ENCODE measurements around the gene GMPR.

GMPR gene

DNA sequence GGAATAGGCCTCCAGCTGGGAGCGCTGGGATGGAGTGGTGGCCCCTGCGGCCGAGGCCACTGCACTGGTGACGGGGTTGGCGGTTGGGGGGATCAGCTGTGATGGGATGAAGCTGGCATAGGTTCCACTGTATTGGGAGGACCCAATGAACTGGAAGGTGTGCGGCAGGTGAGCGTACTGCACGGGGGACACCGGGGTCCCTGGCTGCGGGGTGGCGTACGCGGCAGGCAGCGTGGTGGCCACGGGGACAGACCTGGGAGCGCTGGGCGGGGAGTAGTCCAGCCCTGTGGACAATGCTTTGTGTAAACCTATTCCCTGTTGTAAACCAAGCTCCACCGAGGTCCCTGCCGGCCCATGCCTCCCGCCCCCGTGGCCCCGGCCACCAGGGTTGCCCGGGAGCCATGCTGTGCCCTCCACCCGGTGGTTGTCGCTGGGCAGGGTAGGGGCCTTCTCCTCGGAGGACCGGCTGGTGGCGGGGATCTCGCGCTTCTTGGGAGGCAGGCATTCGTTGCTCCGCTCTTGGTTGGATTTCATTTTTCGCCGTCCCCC, 89.5 kb downstream of the GMPR start:
- H3K27ac ChIP-seq (ENCODE audit: low read depth, low read length), result no peak overlapping the region
- no peaks in the 10 kb centered on the region for H3K79me2 ChIP-seq (ENCODE audit: control insufficient read depth, insufficient read depth, low read length, unreplicated experiment)
- H3K4me1 ChIP-seq (ENCODE audit: control insufficient read depth, insufficient read depth, low read length, unreplicated experiment), result peaks cover 10% of the 10 kb centered on the region
- no peaks in the 10 kb centered on the region for H3K27me3 ChIP-seq (ENCODE audit: insufficient read depth, low read length)
- no peak overlapping the region for H2AFZ ChIP-seq (ENCODE audit: low read length, unreplicated experiment)
- peaks cover 3% of the 10 kb centered on the region; the same call in 1 of the 2 replicates for H3K36me3 ChIP-seq (ENCODE audit: insufficient read depth, low read length)
- no peak overlapping the region for H3K4me3 ChIP-seq (ENCODE audit: low read depth, low read length)

DNA sequence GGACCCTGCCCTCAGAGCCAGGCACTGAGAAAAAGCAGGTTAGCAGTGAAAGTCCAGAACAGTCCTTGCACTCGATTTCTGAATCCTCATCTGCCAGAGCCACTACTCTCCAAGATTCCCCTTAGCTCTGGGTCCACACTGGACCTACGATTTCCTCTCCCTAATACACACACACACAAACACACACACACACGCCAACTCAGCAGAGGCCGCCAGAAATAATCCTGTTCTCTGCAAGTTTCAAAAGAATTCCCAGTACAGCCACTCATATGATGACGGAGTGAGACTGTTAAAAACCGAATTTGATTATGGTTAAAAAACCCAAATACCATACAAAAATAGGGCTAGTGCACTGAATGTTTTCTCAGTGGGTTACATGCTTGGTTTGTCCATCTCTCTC, 90.8 kb downstream of the GMPR start:
- Histone ChIP-seq H3K27ac (ENCODE audit: low read depth, low read length) (no peak overlapping the region), H2AFZ (ENCODE audit: low read length, unreplicated experiment) (no peak overlapping the region), H3K4me3 (ENCODE audit: low read depth, low read length) (no peak overlapping the region), H3K4me1 (ENCODE audit: control insufficient read depth, insufficient read depth, low read length, unreplicated experiment) (peaks cover 22% of the 10 kb centered on the region), H3K79me2 (ENCODE audit: control insufficient read depth, insufficient read depth, low read length, unreplicated experiment) (no peaks in the 10 kb centered on the region), H3K27me3 (ENCODE audit: insufficient read depth, low read length) (no peaks in the 10 kb centered on the region), H3K36me3 (ENCODE audit: insufficient read depth, low read length) (peaks cover 3% of the 10 kb centered on the region; the same call in 1 of the 2 replicates)

DNA sequence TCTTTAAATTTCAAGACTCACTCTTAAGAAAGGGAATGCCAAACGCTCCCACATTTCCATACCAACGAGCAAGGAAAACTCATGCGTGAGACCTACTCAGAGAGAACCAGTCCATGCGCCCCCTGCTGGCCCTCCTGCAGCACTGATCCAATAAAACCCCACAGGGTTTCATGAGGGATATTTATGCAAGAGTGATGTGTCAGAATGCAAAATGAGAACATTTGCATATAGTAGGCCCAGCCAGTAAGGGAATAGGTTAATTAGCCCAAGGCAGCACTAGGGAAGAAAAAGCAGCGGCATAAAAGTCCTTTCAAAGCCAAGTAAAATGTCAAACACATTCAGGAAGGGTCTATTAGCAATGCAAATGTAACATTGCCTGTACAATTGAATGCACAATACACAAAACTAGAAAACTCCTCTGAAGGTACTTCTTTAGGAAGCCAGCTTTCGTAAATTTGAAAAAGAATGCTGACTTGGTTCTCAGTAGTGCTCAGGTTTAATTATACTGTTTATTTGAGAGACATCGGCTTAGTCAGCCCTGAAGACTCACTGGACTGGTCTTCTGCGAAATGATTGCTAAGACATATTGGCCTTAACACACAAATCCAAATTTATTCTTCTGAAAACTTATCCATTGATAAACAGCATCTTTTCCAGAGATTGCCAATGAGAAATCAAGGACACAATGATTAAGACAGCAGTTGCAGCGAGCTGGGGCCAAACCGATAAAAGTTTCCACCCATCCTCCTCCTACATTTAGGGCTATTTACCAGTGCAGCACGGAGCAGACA, 93.2 kb downstream of the GMPR start:
- no peaks in the 10 kb centered on the region for H3K36me3 ChIP-seq (ENCODE audit: insufficient read depth, low read length)
- H3K4me1 ChIP-seq (ENCODE audit: control insufficient read depth, insufficient read depth, low read length, unreplicated experiment), result peaks cover 44% of the 10 kb centered on the region
- H2AFZ ChIP-seq (ENCODE audit: low read length, unreplicated experiment), result no peak overlapping the region
- no peak overlapping the region; the same call in 1 of the 2 replicates for H3K4me3 ChIP-seq (ENCODE audit: low read depth, low read length)
- H3K27me3 ChIP-seq (ENCODE audit: insufficient read depth, low read length), result no peaks in the 10 kb centered on the region
- H3K27ac ChIP-seq (ENCODE audit: low read depth, low read length), result no peak overlapping the region
- no peaks in the 10 kb centered on the region for H3K79me2 ChIP-seq (ENCODE audit: control insufficient read depth, insufficient read depth, low read length, unreplicated experiment)

DNA sequence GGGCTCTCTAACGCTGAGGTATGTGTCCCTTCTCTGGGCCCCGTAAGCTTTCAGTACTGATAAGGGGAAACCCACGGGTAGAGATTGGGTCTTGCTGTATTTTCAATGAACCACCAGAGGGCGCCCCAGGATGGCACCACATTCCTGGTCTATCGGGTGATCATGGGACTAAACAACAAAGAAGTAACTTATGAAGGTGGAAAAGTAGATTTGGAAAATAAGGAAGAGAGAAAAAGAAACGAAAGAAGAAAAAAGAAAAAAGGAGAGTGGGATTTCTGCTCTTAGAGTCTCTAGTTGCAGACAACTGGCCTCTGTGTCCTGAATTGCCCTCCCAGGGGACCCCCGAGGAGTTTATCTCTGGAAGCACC, 93.8 kb downstream of the GMPR start:
- no peaks in the 10 kb centered on the region for H3K79me2 ChIP-seq (ENCODE audit: control insufficient read depth, insufficient read depth, low read length, unreplicated experiment)
- no peaks in the 10 kb centered on the region for H3K27me3 ChIP-seq (ENCODE audit: insufficient read depth, low read length)
- H3K27ac ChIP-seq (ENCODE audit: low read depth, low read length), result no peak overlapping the region
- no peak overlapping the region; the same call in 1 of the 2 replicates for H3K4me3 ChIP-seq (ENCODE audit: low read depth, low read length)
- peaks cover 50% of the 10 kb centered on the region for H3K4me1 ChIP-seq (ENCODE audit: control insufficient read depth, insufficient read depth, low read length, unreplicated experiment)
- H2AFZ ChIP-seq (ENCODE audit: low read length, unreplicated experiment), result no peak overlapping the region
- no peaks in the 10 kb centered on the region for H3K36me3 ChIP-seq (ENCODE audit: insufficient read depth, low read length)

DNA sequence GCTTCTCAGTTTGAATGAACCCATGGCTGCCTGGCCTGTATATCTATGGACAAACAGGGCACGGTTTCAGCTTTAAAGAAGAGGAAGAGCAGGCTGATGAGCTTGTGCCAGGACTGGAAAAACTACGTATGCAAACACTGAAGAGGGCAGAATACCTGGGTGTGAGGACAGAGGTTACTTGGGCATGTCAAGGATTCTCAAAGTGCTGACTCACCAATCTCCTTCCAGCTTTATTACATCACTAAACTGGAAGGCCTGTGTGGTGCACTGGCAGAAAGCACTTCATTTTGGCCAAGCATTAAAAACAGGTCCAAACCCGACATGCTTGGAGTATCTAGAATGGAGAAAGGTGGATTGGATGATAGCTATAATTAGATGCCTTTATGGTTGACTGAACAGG, 95.2 kb downstream of the GMPR start:
- Histone ChIP-seq H3K4me1 (ENCODE audit: control insufficient read depth, insufficient read depth, low read length, unreplicated experiment) (peaks cover 64% of the 10 kb centered on the region), H3K36me3 (ENCODE audit: insufficient read depth, low read length) (no peaks in the 10 kb centered on the region), H3K4me3 (ENCODE audit: low read depth, low read length) (no peak overlapping the region), H3K27me3 (ENCODE audit: insufficient read depth, low read length) (no peaks in the 10 kb centered on the region), H3K79me2 (ENCODE audit: control insufficient read depth, insufficient read depth, low read length, unreplicated experiment) (no peaks in the 10 kb centered on the region), H3K27ac (ENCODE audit: low read depth, low read length) (0 out of 2 replicates have a peak overlapping the region, but pooled peaks have one; percentile 7), H2AFZ (ENCODE audit: low read length, unreplicated experiment) (no peak overlapping the region)

DNA sequence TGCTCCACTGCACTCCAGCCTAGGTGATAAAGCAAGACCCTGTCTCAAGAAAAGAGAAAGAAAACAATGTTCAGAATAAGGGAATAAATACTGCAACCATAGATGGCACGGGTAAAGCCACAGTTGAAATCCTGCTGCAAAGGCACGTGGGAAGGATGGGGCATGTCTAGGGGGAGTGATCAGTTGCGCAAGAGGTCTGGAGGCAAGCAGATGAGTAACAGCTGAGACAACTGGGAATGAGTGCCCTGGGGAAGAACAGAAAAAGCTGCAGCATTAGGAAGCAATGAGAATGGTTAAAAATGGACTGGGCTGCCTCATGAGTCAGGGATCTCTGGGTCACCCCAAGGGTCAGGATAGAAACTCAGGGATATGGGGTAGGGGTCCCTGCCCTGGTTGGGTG, 96.3 kb downstream of the GMPR start:
- H3K4me1 ChIP-seq (ENCODE audit: control insufficient read depth, insufficient read depth, low read length, unreplicated experiment), result peaks cover 72% of the 10 kb centered on the region
- no peak overlapping the region for H2AFZ ChIP-seq (ENCODE audit: low read length, unreplicated experiment)
- no peaks in the 10 kb centered on the region for H3K27me3 ChIP-seq (ENCODE audit: insufficient read depth, low read length)
- peak overlapping the region; percentile 78 for H3K27ac ChIP-seq (ENCODE audit: low read depth, low read length)
- H3K36me3 ChIP-seq (ENCODE audit: insufficient read depth, low read length), result no peaks in the 10 kb centered on the region
- no peak overlapping the region for H3K4me3 ChIP-seq (ENCODE audit: low read depth, low read length)
- H3K79me2 ChIP-seq (ENCODE audit: control insufficient read depth, insufficient read depth, low read length, unreplicated experiment), result no peaks in the 10 kb centered on the region

DNA sequence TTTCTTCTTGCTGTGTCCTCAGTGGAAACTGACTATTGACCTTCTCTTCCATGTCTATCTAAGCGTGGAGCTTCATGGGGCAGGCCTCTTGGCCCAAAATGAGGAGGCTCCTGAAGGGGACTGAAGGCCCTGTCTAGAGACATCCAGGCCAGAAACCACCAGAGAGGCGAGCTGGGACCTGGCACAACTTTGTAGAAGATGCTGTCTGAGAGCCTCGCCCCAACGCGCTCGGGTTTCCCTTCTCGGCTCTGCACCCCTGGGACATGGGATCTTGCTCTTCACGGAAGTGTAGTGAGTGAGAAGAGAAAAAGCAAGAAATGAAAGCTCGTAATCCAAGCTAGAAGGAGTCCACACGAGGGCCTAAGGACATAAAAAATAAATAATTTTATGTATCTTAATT, 96.8 kb downstream of the GMPR start:
- peak overlapping the region; percentile 78 for H3K27ac ChIP-seq (ENCODE audit: low read depth, low read length)
- H3K27me3 ChIP-seq (ENCODE audit: insufficient read depth, low read length), result no peaks in the 10 kb centered on the region
- H3K4me1 ChIP-seq (ENCODE audit: control insufficient read depth, insufficient read depth, low read length, unreplicated experiment), result peaks cover 72% of the 10 kb centered on the region
- no peaks in the 10 kb centered on the region for H3K36me3 ChIP-seq (ENCODE audit: insufficient read depth, low read length)
- H3K79me2 ChIP-seq (ENCODE audit: control insufficient read depth, insufficient read depth, low read length, unreplicated experiment), result no peaks in the 10 kb centered on the region
- H2AFZ ChIP-seq (ENCODE audit: low read length, unreplicated experiment), result no peak overlapping the region
- no peak overlapping the region for H3K4me3 ChIP-seq (ENCODE audit: low read depth, low read length)

DNA sequence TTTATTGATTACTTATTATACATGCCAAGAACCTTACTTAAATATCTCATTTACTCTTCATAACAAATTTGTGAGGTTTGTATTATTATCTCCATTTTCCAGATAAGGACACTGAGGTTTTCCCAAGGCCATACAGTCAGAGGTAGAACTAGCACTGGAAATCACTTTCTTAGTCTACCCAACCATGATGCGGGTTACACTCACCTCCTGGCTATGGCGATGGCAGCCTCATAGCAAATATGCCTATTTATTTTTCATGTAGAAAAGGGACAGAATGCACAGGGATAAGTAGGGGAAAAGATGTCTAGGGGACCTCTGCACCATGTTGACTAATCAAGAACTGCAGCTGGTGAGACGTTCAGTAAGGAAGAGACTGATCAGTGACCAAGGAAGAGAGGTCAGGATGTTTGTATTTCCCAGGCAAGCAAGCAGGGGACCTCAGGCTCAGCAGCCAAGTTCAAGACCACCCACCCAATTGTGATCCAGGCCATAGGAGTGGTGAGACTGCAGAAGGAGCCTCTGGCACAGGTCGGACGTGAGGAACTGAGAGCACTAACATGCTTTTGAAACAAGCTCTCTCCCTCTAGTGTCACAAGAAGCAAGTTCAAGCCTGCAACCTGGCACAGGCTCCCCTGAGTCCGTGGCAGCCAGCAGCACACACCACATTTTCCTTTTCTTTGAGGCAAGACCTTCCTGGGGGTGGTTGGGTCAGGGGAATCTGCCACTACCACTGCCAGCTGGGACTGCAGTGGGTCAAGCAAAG, 97.8 kb downstream of the GMPR start:
- no peak overlapping the region for H3K4me3 ChIP-seq (ENCODE audit: low read depth, low read length)
- H3K36me3 ChIP-seq (ENCODE audit: insufficient read depth, low read length), result no peaks in the 10 kb centered on the region
- no peak overlapping the region for H2AFZ ChIP-seq (ENCODE audit: low read length, unreplicated experiment)
- H3K27me3 ChIP-seq (ENCODE audit: insufficient read depth, low read length), result no peaks in the 10 kb centered on the region
- H3K79me2 ChIP-seq (ENCODE audit: control insufficient read depth, insufficient read depth, low read length, unreplicated experiment), result no peaks in the 10 kb centered on the region
- no peak overlapping the region for H3K27ac ChIP-seq (ENCODE audit: low read depth, low read length)
- peaks cover 72% of the 10 kb centered on the region for H3K4me1 ChIP-seq (ENCODE audit: control insufficient read depth, insufficient read depth, low read length, unreplicated experiment)

DNA sequence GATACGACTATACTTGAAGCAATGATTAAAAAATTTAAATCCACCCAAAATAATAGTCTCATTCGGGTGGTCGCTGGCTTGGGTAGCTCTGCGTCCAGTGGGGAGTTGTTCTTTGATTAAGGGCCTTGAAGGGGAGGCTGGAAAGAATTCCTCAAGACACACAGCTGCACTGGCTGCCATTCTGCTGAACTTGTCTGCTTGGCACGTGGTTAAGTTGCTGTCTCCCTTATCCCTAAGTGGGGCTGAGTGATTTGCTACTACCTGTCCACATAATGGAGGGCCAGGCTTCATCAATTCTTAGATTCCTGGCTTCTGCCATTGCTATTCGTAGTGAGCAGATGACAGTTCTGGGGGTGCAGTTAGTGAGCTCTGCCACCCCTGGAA, 98.5 kb downstream of the GMPR start:
- Histone ChIP-seq H3K4me3 (ENCODE audit: low read depth, low read length) (peak overlapping the region; percentile 8; the same call in 1 of the 2 replicates), H2AFZ (ENCODE audit: low read length, unreplicated experiment) (no peak overlapping the region), H3K27me3 (ENCODE audit: insufficient read depth, low read length) (no peaks in the 10 kb centered on the region), H3K79me2 (ENCODE audit: control insufficient read depth, insufficient read depth, low read length, unreplicated experiment) (no peaks in the 10 kb centered on the region), H3K27ac (ENCODE audit: low read depth, low read length) (peak overlapping the region; percentile 45; the same call in 1 of the 2 replicates), H3K36me3 (ENCODE audit: insufficient read depth, low read length) (no peaks in the 10 kb centered on the region), H3K4me1 (ENCODE audit: control insufficient read depth, insufficient read depth, low read length, unreplicated experiment) (peaks cover 68% of the 10 kb centered on the region)

DNA sequence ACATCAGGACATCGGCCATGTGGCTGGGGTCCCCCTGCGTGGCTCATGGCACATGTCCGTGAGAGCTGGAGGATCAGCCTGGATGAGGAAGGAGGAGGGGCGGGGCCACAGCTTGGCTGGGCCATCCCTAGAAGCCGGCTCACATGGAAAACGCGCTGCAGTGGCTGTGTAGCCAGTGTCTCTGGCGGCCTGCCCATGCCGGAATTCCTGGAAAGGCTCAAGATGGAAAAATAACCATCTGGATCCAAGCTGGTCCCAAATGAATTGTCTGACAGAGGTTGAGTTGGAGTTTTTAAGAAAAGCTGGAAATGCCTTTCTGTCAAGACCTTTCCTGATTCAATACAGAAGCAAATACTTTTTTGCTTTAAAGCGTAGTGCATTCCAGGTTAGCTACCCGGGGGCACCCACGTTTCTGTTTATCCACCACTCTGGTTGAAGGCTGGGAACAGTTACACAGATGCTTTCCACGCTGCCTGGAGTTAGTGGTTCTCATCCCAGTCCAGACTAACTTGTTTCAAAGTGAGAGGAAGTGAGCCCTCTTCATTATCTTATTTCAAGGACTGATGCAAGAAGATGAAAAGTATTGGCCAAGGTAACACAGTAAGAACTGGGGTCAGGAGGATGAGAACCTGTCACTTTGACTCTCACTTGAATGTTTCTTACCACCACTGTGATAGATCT, 99.0 kb downstream of the GMPR start:
- peaks cover 69% of the 10 kb centered on the region for H3K4me1 ChIP-seq (ENCODE audit: control insufficient read depth, insufficient read depth, low read length, unreplicated experiment)
- peak overlapping the region; percentile 45 for H3K27ac ChIP-seq (ENCODE audit: low read depth, low read length)
- H3K79me2 ChIP-seq (ENCODE audit: control insufficient read depth, insufficient read depth, low read length, unreplicated experiment), result no peaks in the 10 kb centered on the region
- H3K36me3 ChIP-seq (ENCODE audit: insufficient read depth, low read length), result no peaks in the 10 kb centered on the region
- H3K4me3 ChIP-seq (ENCODE audit: low read depth, low read length), result peak overlapping the region; percentile 8; the same call in 1 of the 2 replicates
- no peaks in the 10 kb centered on the region for H3K27me3 ChIP-seq (ENCODE audit: insufficient read depth, low read length)
- no peak overlapping the region for H2AFZ ChIP-seq (ENCODE audit: low read length, unreplicated experiment)
